NCI-H2171 (cell line): Measurements from ENCODE around the gene INTS13.
"Not testable (repeated sequence)": the region's sequence is repeated elsewhere in the genome, so short reads cannot be mapped to it uniquely, and the experiment has no call there.

ENCODE experiments used
- DNase-seq: peaks from one replicate; lab custom pipeline; 2025; lab: John Stamatoyannopoulos, UW

Gene INTS13

GRCh38 chr12:26870491-26871419 is 67.0 kb downstream of the INTS13 start:
- peak; percentile 76 for DNase-seq

GRCh38 chr12:26869908-26870459 is 67.8 kb downstream of the INTS13 start:
- no peak for DNase-seq

GRCh38 chr12:26869104-26869494 is 68.7 kb downstream of the INTS13 start:
- DNase-seq: no peak

GRCh38 chr12:26868447-26869103 is 69.2 kb downstream of the INTS13 start:
- no peak for DNase-seq

- no peak for DNase-seq
Observed at GRCh38 chr12:26867080-26867479, 70.7 kb downstream of the INTS13 start.

GRCh38 chr12:26863515-26863914 is 74.3 kb downstream of the INTS13 start:
- DNase-seq: no peak

- not testable (repeated sequence) for DNase-seq
Observed at GRCh38 chr12:26862787-26863186, 75.0 kb downstream of the INTS13 start.

- no peak for DNase-seq
Observed at GRCh38 chr12:26861690-26862089, 76.1 kb downstream of the INTS13 start.

- DNase-seq: no peak
Observed at GRCh38 chr12:26857465-26858176, 80.2 kb downstream of the INTS13 start.

GRCh38 chr12:26855337-26855736 is 82.4 kb downstream of the INTS13 start:
- no peak for DNase-seq
